ENCODE results near the gene SNF8.
A peak's percentile ranks its signal among the peaks of the same experiment; 100 is the strongest.

SNF8 gene

DNA sequence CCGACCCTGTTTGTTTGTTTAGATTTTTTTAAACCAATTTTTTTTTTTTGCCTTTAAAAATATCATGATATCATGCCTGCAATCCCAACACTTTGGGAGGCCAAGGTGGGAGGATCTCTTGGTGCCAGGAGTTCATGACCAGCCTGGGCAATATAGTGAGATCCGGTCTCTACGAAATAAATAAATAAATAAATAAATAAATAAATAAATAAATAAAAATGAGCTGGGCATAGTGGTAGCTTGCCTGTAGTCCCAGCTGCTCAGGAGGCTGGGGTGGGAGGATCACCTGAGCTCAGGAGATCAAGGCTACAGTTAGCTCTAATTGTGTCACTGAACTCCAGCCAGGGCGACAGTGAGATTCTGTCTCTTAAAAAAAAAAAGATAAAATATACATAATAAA lies 44.5 kb upstream of the SNF8 start (continued):
- TF ChIP-seq, protein P1, sequence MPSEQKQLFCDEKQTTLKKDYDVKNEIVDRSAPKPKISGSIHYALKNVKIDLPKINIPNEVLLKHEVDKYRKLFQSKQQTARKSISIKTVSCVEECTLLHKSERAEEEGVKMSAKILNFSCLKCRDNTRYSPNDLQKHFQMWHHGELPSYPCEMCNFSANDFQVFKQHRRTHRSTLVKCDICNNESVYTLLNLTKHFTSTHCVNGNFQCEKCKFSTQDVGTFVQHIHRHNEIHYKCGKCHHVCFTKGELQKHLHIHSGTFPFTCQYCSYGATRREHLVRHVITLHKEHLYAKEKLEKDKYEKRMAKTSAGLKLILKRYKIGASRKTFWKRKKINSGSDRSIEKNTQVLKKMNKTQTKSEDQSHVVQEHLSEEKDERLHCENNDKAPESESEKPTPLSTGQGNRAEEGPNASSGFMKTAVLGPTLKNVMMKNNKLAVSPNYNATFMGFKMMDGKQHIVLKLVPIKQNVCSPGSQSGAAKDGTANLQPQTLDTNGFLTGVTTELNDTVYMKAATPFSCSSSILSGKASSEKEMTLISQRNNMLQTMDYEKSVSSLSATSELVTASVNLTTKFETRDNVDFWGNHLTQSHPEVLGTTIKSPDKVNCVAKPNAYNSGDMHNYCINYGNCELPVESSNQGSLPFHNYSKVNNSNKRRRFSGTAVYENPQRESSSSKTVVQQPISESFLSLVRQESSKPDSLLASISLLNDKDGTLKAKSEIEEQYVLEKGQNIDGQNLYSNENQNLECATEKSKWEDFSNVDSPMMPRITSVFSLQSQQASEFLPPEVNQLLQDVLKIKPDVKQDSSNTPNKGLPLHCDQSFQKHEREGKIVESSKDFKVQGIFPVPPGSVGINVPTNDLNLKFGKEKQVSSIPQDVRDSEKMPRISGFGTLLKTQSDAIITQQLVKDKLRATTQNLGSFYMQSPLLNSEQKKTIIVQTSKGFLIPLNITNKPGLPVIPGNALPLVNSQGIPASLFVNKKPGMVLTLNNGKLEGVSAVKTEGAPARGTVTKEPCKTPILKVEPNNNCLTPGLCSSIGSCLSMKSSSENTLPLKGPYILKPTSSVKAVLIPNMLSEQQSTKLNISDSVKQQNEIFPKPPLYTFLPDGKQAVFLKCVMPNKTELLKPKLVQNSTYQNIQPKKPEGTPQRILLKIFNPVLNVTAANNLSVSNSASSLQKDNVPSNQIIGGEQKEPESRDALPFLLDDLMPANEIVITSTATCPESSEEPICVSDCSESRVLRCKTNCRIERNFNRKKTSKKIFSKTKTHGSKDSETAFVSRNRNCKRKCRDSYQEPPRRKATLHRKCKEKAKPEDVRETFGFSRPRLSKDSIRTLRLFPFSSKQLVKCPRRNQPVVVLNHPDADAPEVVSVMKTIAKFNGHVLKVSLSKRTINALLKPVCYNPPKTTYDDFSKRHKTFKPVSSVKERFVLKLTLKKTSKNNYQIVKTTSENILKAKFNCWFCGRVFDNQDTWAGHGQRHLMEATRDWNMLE (tag by site-specific recombination; conservative IDR thresholded peaks at IDR 0.05; ENCODE audit: low read depth) = peak; percentile 74
- TF ChIP-seq ZNF404 (tag by site-specific recombination; IDR thresholded peaks at IDR 0.05) (0 out of 2 replicates have a peak, but pooled peaks have one; percentile 46), ZNF830 (tag by site-specific recombination; IDR thresholded peaks at IDR 0.05; ENCODE audit: low read depth) (no peak), ZNF292 (tag by site-specific recombination; IDR thresholded peaks at IDR 0.05; ENCODE audit: borderline replicate concordance, low read depth) (0 out of 2 replicates have a peak, but pooled peaks have one; percentile 55), PRDM1 (tag by site-specific recombination; IDR thresholded peaks at IDR 0.05) (no peak), ZNF623 (tag by site-specific recombination; IDR thresholded peaks at IDR 0.05) (peak; percentile 42; the same call in 1 of the 2 replicates)
- TF ChIP-seq, protein P2, sequence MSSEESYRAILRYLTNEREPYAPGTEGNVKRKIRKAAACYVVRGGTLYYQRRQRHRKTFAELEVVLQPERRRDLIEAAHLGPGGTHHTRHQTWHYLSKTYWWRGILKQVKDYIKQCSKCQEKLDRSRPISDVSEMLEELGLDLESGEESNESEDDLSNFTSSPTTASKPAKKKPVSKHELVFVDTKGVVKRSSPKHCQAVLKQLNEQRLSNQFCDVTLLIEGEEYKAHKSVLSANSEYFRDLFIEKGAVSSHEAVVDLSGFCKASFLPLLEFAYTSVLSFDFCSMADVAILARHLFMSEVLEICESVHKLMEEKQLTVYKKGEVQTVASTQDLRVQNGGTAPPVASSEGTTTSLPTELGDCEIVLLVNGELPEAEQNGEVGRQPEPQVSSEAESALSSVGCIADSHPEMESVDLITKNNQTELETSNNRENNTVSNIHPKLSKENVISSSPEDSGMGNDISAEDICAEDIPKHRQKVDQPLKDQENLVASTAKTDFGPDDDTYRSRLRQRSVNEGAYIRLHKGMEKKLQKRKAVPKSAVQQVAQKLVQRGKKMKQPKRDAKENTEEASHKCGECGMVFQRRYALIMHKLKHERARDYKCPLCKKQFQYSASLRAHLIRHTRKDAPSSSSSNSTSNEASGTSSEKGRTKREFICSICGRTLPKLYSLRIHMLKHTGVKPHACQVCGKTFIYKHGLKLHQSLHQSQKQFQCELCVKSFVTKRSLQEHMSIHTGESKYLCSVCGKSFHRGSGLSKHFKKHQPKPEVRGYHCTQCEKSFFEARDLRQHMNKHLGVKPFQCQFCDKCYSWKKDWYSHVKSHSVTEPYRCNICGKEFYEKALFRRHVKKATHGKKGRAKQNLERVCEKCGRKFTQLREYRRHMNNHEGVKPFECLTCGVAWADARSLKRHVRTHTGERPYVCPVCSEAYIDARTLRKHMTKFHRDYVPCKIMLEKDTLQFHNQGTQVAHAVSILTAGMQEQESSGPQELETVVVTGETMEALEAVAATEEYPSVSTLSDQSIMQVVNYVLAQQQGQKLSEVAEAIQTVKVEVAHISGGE (tag by site-specific recombination; conservative IDR thresholded peaks at IDR 0.05; ENCODE audit: low read depth) = peak; percentile 32; the same call in 1 of the 2 replicates
- TF ChIP-seq, protein P3, sequence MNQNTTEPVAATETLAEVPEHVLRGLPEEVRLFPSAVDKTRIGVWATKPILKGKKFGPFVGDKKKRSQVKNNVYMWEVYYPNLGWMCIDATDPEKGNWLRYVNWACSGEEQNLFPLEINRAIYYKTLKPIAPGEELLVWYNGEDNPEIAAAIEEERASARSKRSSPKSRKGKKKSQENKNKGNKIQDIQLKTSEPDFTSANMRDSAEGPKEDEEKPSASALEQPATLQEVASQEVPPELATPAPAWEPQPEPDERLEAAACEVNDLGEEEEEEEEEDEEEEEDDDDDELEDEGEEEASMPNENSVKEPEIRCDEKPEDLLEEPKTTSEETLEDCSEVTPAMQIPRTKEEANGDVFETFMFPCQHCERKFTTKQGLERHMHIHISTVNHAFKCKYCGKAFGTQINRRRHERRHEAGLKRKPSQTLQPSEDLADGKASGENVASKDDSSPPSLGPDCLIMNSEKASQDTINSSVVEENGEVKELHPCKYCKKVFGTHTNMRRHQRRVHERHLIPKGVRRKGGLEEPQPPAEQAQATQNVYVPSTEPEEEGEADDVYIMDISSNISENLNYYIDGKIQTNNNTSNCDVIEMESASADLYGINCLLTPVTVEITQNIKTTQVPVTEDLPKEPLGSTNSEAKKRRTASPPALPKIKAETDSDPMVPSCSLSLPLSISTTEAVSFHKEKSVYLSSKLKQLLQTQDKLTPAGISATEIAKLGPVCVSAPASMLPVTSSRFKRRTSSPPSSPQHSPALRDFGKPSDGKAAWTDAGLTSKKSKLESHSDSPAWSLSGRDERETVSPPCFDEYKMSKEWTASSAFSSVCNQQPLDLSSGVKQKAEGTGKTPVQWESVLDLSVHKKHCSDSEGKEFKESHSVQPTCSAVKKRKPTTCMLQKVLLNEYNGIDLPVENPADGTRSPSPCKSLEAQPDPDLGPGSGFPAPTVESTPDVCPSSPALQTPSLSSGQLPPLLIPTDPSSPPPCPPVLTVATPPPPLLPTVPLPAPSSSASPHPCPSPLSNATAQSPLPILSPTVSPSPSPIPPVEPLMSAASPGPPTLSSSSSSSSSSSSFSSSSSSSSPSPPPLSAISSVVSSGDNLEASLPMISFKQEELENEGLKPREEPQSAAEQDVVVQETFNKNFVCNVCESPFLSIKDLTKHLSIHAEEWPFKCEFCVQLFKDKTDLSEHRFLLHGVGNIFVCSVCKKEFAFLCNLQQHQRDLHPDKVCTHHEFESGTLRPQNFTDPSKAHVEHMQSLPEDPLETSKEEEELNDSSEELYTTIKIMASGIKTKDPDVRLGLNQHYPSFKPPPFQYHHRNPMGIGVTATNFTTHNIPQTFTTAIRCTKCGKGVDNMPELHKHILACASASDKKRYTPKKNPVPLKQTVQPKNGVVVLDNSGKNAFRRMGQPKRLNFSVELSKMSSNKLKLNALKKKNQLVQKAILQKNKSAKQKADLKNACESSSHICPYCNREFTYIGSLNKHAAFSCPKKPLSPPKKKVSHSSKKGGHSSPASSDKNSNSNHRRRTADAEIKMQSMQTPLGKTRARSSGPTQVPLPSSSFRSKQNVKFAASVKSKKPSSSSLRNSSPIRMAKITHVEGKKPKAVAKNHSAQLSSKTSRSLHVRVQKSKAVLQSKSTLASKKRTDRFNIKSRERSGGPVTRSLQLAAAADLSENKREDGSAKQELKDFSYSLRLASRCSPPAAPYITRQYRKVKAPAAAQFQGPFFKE (tag by site-specific recombination; IDR thresholded peaks at IDR 0.05; ENCODE audit: borderline replicate concordance) = no peak

DNA sequence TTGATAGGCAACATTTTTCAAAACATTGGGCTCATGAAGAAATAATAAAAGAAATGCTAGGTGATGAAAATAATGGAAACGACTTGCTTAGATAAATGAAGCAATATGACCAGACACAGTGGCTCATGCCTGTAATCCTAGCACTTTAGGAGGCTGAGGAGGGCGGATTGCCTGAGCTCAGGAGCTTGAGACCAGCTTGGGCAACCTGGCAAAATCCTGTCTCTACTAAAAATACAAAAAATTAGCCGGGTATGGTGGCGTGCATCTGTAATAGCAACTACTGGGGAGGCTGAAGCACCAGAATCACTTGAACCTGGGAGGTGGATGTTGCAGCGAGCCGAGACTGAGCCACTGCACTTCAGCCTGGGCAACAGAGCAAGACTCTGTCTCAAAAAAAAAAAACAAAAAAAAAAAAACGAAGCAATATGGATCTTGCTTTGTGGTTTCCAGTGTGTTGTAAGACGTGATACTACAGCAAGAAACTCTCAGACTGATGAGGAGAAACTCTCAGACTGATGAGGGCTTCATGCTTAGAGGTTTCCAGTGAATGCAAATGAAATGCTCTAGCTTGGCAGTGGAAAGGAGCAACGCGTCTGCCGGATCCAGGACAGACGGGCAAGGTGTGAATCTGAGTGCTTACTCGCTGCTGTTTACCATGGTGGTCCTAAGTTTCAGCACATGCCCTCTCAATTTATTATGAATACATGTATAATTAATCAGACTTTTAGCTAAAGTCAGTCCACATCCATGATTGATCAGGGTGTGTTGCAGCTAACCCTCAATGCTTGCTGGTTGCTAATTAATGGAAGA lies 41.0 kb upstream of the SNF8 start:
- H3K4me3 ChIP-seq (ENCODE audit: low read depth, low read length) = no peak overlapping the region
- ChIA-PET CTCF (interaction anchor here (0.6 to 1.8 kb wide), 5 partner anchors 8 to 47 kb away, joined by 3 to 5 read pairs (median 4); no protein-coding TSS in a partner anchor), POLR2A (interaction anchor here (0.6 to 1.6 kb wide), 5 partner anchors 8 to 33 kb away, joined by 3 to 5 read pairs (median 3); no protein-coding TSS in a partner anchor)
- no peak for TF ChIP-seq ZFHX2 (tag by site-specific recombination; conservative IDR thresholded peaks at IDR 0.05)
- TF ChIP-seq, protein P4, sequence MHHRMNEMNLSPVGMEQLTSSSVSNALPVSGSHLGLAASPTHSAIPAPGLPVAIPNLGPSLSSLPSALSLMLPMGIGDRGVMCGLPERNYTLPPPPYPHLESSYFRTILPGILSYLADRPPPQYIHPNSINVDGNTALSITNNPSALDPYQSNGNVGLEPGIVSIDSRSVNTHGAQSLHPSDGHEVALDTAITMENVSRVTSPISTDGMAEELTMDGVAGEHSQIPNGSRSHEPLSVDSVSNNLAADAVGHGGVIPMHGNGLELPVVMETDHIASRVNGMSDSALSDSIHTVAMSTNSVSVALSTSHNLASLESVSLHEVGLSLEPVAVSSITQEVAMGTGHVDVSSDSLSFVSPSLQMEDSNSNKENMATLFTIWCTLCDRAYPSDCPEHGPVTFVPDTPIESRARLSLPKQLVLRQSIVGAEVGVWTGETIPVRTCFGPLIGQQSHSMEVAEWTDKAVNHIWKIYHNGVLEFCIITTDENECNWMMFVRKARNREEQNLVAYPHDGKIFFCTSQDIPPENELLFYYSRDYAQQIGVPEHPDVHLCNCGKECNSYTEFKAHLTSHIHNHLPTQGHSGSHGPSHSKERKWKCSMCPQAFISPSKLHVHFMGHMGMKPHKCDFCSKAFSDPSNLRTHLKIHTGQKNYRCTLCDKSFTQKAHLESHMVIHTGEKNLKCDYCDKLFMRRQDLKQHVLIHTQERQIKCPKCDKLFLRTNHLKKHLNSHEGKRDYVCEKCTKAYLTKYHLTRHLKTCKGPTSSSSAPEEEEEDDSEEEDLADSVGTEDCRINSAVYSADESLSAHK (tag by site-specific recombination; IDR thresholded peaks at IDR 0.05) = peak; percentile 41; the same call in 1 of the 2 replicates
- no peak for TF ChIP-seq ZNF677 (tag by site-specific recombination; IDR thresholded peaks at IDR 0.05)
- TF ChIP-seq, protein P5, sequence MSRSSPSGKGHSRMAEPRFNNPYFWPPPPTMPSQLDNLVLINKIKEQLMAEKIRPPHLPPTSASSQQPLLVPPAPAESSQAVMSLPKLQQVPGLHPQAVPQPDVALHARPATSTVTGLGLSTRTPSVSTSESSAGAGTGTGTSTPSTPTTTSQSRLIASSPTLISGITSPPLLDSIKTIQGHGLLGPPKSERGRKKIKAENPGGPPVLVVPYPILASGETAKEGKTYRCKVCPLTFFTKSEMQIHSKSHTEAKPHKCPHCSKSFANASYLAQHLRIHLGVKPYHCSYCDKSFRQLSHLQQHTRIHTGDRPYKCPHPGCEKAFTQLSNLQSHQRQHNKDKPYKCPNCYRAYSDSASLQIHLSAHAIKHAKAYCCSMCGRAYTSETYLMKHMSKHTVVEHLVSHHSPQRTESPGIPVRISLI (tag by site-specific recombination; IDR thresholded peaks at IDR 0.05) = peak; percentile 54; the same call in 1 of the 2 replicates
- H3K27ac ChIP-seq (ENCODE audit: extremely low read depth, low read depth, low read length) = no peak overlapping the region
- no peaks in the 10 kb centered on the region for H3K36me3 ChIP-seq (ENCODE audit: control insufficient read depth in 2 of 2, insufficient read depth in 1 of 2, low read length in 2 of 2)
- H3K9me3 ChIP-seq (ENCODE audit: control insufficient read depth, insufficient read depth, low read depth, low read length) = no peaks in the 10 kb centered on the region
- H3K4me1 ChIP-seq (ENCODE audit: control insufficient read depth, insufficient read depth, low read length) = peaks cover 6% of the 10 kb centered on the region; the same call in 1 of the 2 replicates

Data from HEK293 (cell line).